Panc1 (cell line): ENCODE measurements around the gene TNRC6C. TPM values are rescaled to one million over a fixed set of nuclear protein-coding genes. Genes with fewer than 3 reads are reported as not detected.

Experiments used
- ATAC-seq: fragments of 200-7000 bp; cut with Tn5 transposase; 2 replicates; pipeline ENCODE4 v1.9.1; 2020; ENCODE audit warnings: mild to moderate bottlenecking, moderate library complexity
- BruUV-seq: library from RNA; stranded (reverse); fragments of 400-500 nt; replicated peaks from 2 replicates; lab custom pipeline; 2021; lab: Mats Ljungman, UMichigan
- CTCF ChIA-PET: fragments of 300-600 bp; sonication (Branson Sonifier 250); formaldehyde crosslinking; loops from one replicate; lab custom pipeline; 2022; ENCODE audit warnings: antibody characterized with exemption; lab: Charles Lee
- POLR2A ChIA-PET: fragments of 300-600 bp; sonication (Branson Sonifier 250); formaldehyde crosslinking; loops from one replicate; lab custom pipeline; 2022; ENCODE audit warnings: antibody characterized with exemption; lab: Charles Lee
- DNase-seq: peaks from one replicate; pipeline ENCODE4 v3.0.0-alpha.2; 2010; ENCODE audit warnings: low read depth, low spot score
- H3K27ac ChIP-seq: 2 replicates; pipeline ENCODE4 v1.5.1; 2011; ENCODE audit warnings: mild to moderate bottlenecking, low read length, inconsistent platforms
- H3K27me3 ChIP-seq: fragments of 200-500 bp; sonication (Bioruptor generic); 2 replicates; pipeline ENCODE4 v1.6.0; 2014; ENCODE audit warnings: low read length, inconsistent platforms; ENCODE audit not compliant: control insufficient read depth, insufficient read depth
- H3K36me3 ChIP-seq: fragments of 200-500 bp; sonication (Bioruptor generic); 2 replicates; pipeline ENCODE4 v1.5.1; 2014; ENCODE audit warnings: inconsistent platforms, mild to moderate bottlenecking, low read length, moderate library complexity; ENCODE audit not compliant: control insufficient read depth, insufficient read depth
- H3K4me1 ChIP-seq: 2 replicates; pipeline ENCODE4 v1.5.1; 2011; ENCODE audit warnings: inconsistent platforms, mild to moderate bottlenecking, low read length, moderate library complexity; ENCODE audit not compliant: control insufficient read depth, insufficient read depth
- H3K4me3 ChIP-seq, 2 experiments: 2 replicates each; pipeline ENCODE4 v1.5.1; 2011 to 2012; ENCODE audit warnings: low read depth in 2 of 2, low read length in 2 of 2, mild to moderate bottlenecking in 2 of 2, inconsistent platforms in 1 of 2, moderate library complexity in 1 of 2
- H3K9me3 ChIP-seq: fragments of 200-500 bp; sonication (Bioruptor generic); 2 replicates; pipeline ENCODE4 v1.5.1; 2014; ENCODE audit warnings: low read depth, mild to moderate bottlenecking, inconsistent platforms, low read length, moderate library complexity; ENCODE audit not compliant: control insufficient read depth, insufficient read depth
- POLR2AphosphoS5 ChIP-seq: IDR thresholded peaks from 2 replicates; pipeline ENCODE4 v1.6.1; 2012; ENCODE audit warnings: mild to moderate bottlenecking, low read depth, low read length, moderate library complexity
- REST ChIP-seq, 2 experiments: IDR thresholded peaks; 2 replicates each; pipeline ENCODE4 v1.6.1; 2011 to 2012; ENCODE audit warnings: low read depth in 2 of 2, control low read depth in 1 of 2, low read length in 1 of 2, mild to moderate bottlenecking in 1 of 2, moderate library complexity in 1 of 2; ENCODE audit not compliant: insufficient read depth in 1 of 2
- SIN3A ChIP-seq: IDR thresholded peaks from 2 replicates; pipeline ENCODE4 v1.6.1; 2012; ENCODE audit warnings: low read depth, mild to moderate bottlenecking, low read length, moderate library complexity, borderline replicate concordance; ENCODE audit not compliant: insufficient read depth
- TCF7L2 ChIP-seq: IDR thresholded peaks from 2 replicates; pipeline ENCODE4 v1.6.1; 2011; ENCODE audit warnings: mild to moderate bottlenecking, low read depth, low read length, inconsistent platforms
- in situ Hi-C: cut with HindIII; loops from 2 replicates; pipeline ENCODE4 v1.10.0; 2016; ENCODE audit warnings: low sequenced_read_pairs, low pct_unique_long_range_greater_than_20kb
- intact Hi-C: fragments of 100-400 bp; cut with micrococcal nuclease; formaldehyde crosslinking; loops from one replicate; pipeline ENCODE4 v1.10.0; 2022; ENCODE audit not compliant: unreplicated experiment
- total RNA-seq: library from RNA; stranded (reverse); gene quantifications from one replicate; pipeline ENCODE4 v1.2.1, GENCODE V29; 2021; ENCODE audit not compliant: unreplicated experiment
- TF ChIP-seq, protein P1 (sequence below): fragments of 450-650 bp; IDR thresholded peaks from 2 replicates; pipeline ENCODE4 v1.5.1; 2017; ENCODE audit warnings: mild to moderate bottlenecking

The TNRC6C gene
- total RNA-seq, 1 experiment from 2014 or later, result 10.1 TPM

GRCh38 chr17:78002166-78002565, 43.7 kb downstream of the TNRC6C start:
- no peaks in the 10 kb centered on the region for H3K36me3 ChIP-seq
- no peaks in the 10 kb centered on the region for H3K4me1 ChIP-seq
- ChIA-PET CTCF (interaction anchor here (0.7 kb wide), 1 partner anchor 442 kb away, joined by 3 read pairs; no protein-coding TSS in a partner anchor), POLR2A (no interaction called here)
- no peak overlapping the region for H3K27ac ChIP-seq
- no TSS peak for BruUV-seq
- in situ Hi-C loops (no loop called here), intact Hi-C loops (no loop called here)
- H3K9me3 ChIP-seq, result no peaks in the 10 kb centered on the region
- no peak for TF ChIP-seq SIN3A
- TF ChIP-seq REST (IDR thresholded peaks at IDR 0.05; ENCODE audit: insufficient read depth in 1 of 2, low read depth in 2 of 2, low read length in 1 of 2), result no peak
- no peak for TF ChIP-seq TCF7L2
- TF ChIP-seq, protein P1, sequence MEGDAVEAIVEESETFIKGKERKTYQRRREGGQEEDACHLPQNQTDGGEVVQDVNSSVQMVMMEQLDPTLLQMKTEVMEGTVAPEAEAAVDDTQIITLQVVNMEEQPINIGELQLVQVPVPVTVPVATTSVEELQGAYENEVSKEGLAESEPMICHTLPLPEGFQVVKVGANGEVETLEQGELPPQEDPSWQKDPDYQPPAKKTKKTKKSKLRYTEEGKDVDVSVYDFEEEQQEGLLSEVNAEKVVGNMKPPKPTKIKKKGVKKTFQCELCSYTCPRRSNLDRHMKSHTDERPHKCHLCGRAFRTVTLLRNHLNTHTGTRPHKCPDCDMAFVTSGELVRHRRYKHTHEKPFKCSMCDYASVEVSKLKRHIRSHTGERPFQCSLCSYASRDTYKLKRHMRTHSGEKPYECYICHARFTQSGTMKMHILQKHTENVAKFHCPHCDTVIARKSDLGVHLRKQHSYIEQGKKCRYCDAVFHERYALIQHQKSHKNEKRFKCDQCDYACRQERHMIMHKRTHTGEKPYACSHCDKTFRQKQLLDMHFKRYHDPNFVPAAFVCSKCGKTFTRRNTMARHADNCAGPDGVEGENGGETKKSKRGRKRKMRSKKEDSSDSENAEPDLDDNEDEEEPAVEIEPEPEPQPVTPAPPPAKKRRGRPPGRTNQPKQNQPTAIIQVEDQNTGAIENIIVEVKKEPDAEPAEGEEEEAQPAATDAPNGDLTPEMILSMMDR, result no peak
- no peak for TF ChIP-seq POLR2AphosphoS5
- H3K27me3 ChIP-seq, result no peaks in the 10 kb centered on the region
- ATAC-seq, result no peak
- no peak overlapping the region for H3K4me3 ChIP-seq
- no peak for DNase-seq

- CTCF ChIA-PET, result interaction anchor here (0.9 to 1.1 kb wide), 2 partner anchors 576 to 675 kb away, joined by 3 to 8 read pairs; no protein-coding TSS in a partner anchor
- POLR2A ChIA-PET, result interaction anchor here (0.5 kb wide), 1 partner anchor 28 kb away, joined by 21 read pairs; no protein-coding TSS in a partner anchor
- H3K27ac ChIP-seq, result no peak overlapping the region
- H3K27me3 ChIP-seq, result no peaks in the 10 kb centered on the region
- no peak overlapping the region for H3K4me3 ChIP-seq
- intact Hi-C loops, result no loop called here
- BruUV-seq, result no TSS peak
- no peaks in the 10 kb centered on the region for H3K9me3 ChIP-seq
- ATAC-seq (no peak), DNase-seq (no peak)
- no peaks in the 10 kb centered on the region for H3K4me1 ChIP-seq
- no peaks in the 10 kb centered on the region for H3K36me3 ChIP-seq
- TF ChIP-seq SIN3A (no peak), POLR2AphosphoS5 (no peak), TCF7L2 (no peak)
- in situ Hi-C loops, result no loop called here
These were observed 47.1 kb downstream of the TNRC6C start for GRCh38 chr17:78005452-78006171.

DNA sequence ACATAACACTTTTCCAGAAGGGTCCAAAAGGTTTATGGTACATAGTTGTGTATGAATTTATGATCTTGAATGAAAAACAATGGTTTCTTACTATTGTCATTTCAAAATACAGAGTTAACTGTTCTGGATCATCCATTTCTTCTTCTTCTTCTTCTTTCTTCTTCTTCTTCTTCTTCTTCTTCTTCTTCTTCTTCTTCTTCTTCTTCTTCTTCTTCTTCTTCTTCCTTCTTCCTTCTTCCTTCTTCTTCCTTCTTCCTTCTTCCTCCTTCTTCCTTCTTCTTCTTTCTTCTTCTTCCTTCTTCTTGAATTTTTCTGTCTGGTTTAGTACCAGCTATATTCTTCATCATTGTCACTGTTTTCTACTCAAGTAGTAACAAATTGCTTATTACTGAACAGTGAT, 47.8 kb downstream of the TNRC6C start:
- in situ Hi-C loops, result no loop called here
- ATAC-seq (no peak), DNase-seq (no peak)
- Histone ChIP-seq H3K4me1 (no peaks in the 10 kb centered on the region), H3K4me3 (no peak overlapping the region), H3K27ac (no peak overlapping the region), H3K9me3 (no peaks in the 10 kb centered on the region), H3K27me3 (no peaks in the 10 kb centered on the region), H3K36me3 (no peaks in the 10 kb centered on the region)
- TF ChIP-seq SIN3A (no peak), TCF7L2 (no peak), POLR2AphosphoS5 (no peak), REST (IDR thresholded peaks at IDR 0.05; ENCODE audit: insufficient read depth in 1 of 2, low read depth in 2 of 2, low read length in 1 of 2) (no peak)
- TF ChIP-seq, protein P1, result no peak
- ChIA-PET CTCF (interaction anchor here (0.6 to 1.1 kb wide), 4 partner anchors 13 to 675 kb away, joined by 3 to 8 read pairs (median 6); no protein-coding TSS in a partner anchor), POLR2A (no interaction called here)
- intact Hi-C loops, result no loop called here
- BruUV-seq, result no TSS peak
